MM.1S (cell line): ENCODE data around the gene FNTB.

ENCODE experiments used
- CTCF ChIP-seq: fragments of 300-600 bp; sonication (generic); IDR thresholded peaks from 2 replicates; pipeline ENCODE4 v1.5.1; 2016; ENCODE audit warnings: antibody characterized with exemption, low read length, mixed read lengths
- EZH2 ChIP-seq: fragments of 300-600 bp; sonication (generic); optimal IDR thresholded peaks from 2 replicates; pipeline ENCODE3; 2017; ENCODE audit warnings: low read depth, mild to moderate bottlenecking, antibody characterized with exemption, low read length, mixed read lengths
- EZH2phosphoT487 ChIP-seq: fragments of 300-600 bp; sonication (generic); IDR thresholded peaks from 2 replicates; pipeline ENCODE4 v1.6.1; 2018; ENCODE audit warnings: antibody characterized with exemption, low read length

GRCh38 chr14:64951291-64951690 lies 35.4 kb upstream of the FNTB start:
- TF ChIP-seq EZH2: no peak
- no peak for TF ChIP-seq CTCF
- TF ChIP-seq EZH2phosphoT487: no peak
